Measurements from ENCODE around the gene ATP1A1.

DNA sequence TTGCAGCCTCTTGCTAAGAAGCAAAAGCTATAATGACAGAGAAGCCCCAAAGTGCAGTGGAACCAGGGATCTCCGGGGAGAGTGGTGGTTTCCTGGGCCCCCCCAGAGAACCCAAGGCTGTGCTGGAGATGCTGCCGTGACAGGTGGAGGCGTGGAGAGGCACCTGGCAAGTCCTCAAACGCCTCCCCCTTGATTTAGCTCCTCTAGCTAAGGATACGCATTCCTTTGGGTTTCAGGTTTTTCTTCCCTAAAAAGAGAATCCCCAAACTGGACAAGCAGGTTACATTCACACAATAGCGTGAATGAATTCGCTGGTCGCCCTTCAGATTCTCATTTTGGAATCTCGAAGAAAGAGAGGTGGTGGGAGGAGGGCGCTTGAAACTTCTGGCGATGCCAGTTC, 853 bp upstream of the ATP1A1 start:
- TF ChIP-seq, protein P1, sequence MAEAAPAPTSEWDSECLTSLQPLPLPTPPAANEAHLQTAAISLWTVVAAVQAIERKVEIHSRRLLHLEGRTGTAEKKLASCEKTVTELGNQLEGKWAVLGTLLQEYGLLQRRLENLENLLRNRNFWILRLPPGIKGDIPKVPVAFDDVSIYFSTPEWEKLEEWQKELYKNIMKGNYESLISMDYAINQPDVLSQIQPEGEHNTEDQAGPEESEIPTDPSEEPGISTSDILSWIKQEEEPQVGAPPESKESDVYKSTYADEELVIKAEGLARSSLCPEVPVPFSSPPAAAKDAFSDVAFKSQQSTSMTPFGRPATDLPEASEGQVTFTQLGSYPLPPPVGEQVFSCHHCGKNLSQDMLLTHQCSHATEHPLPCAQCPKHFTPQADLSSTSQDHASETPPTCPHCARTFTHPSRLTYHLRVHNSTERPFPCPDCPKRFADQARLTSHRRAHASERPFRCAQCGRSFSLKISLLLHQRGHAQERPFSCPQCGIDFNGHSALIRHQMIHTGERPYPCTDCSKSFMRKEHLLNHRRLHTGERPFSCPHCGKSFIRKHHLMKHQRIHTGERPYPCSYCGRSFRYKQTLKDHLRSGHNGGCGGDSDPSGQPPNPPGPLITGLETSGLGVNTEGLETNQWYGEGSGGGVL (CRISPR knock-in tag; IDR thresholded peaks at IDR 0.05) = no peak
- TF ChIP-seq, protein P2, sequence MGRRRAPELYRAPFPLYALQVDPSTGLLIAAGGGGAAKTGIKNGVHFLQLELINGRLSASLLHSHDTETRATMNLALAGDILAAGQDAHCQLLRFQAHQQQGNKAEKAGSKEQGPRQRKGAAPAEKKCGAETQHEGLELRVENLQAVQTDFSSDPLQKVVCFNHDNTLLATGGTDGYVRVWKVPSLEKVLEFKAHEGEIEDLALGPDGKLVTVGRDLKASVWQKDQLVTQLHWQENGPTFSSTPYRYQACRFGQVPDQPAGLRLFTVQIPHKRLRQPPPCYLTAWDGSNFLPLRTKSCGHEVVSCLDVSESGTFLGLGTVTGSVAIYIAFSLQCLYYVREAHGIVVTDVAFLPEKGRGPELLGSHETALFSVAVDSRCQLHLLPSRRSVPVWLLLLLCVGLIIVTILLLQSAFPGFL (CRISPR knock-in tag; IDR thresholded peaks at IDR 0.05) = no peak
- TF ChIP-seq POLR2AphosphoS5 (IDR thresholded peaks at IDR 0.05; ENCODE audit: control insufficient read depth, insufficient read depth, low read depth, low read length) (no peak), U2AF1 (optimal IDR thresholded peaks at IDR 0.05; ENCODE audit: low read depth, low read length) (no peak), SMC3 (conservative IDR thresholded peaks at IDR 0.05; ENCODE audit: insufficient read depth, low read depth, low read length) (no peak)
